Endothelial cell of umbilical vein (primary cell): ENCODE measurements around the gene TRAPPC2. TPM values are rescaled to one million over a fixed set of nuclear protein-coding genes. Genes with fewer than 3 reads are reported as not detected.

Experiments used
- BruUV-seq: library from RNA; stranded (reverse); fragments of 400-500 nt; replicated peaks from 2 replicates; lab custom pipeline; 2021; lab: Mats Ljungman, UMichigan
- CTCF ChIA-PET: fragments of 300-600, 350-600 bp; sonication (Branson Sonifier 250); formaldehyde crosslinking; loops from one replicate; lab custom pipeline; 2021; ENCODE audit warnings: antibody characterized with exemption, inconsistent platforms; lab: Charles Lee
- POLR2A ChIA-PET: fragments of 300-600, 350-600 bp; sonication (Branson Sonifier 250); formaldehyde crosslinking; loops from one replicate; lab custom pipeline; 2021; ENCODE audit warnings: antibody characterized with exemption, inconsistent platforms; lab: Charles Lee
- DNase-seq: peaks from one replicate; pipeline ENCODE4 v3.0.0-alpha.2; 2011; ENCODE audit warnings: low read depth, low spot score
- FAIRE-seq: peaks from 2 replicates; lab custom pipeline; 2011; peaks lifted over from hg19 to GRCh38; lab: Jason Lieb, UNC
- H2AFZ ChIP-seq: 2 replicates; pipeline ENCODE4 v1.6.0; 2012; ENCODE audit warnings: low read depth, low read length, control low read depth, inconsistent platforms
- H3K27ac ChIP-seq: 2 replicates; pipeline ENCODE4 v1.5.1; 2011; ENCODE audit warnings: low read depth, mild to moderate bottlenecking, control low read depth, low read length, moderate library complexity; ENCODE audit not compliant: insufficient read depth
- H3K27me3 ChIP-seq, 2 experiments: 2 replicates each; pipeline versions ENCODE4 v1.6.0 to v1.6.1; 2011; ENCODE audit warnings: low read length in 2 of 2, mixed read lengths in 1 of 2; ENCODE audit not compliant: control insufficient read depth in 2 of 2, insufficient read depth in 2 of 2
- H3K36me3 ChIP-seq, 2 experiments: 2 replicates in 1 of 2; 3 replicates in 1 of 2; pipeline ENCODE4 v1.5.1; 2011; ENCODE audit warnings: low read length in 2 of 2, mild to moderate bottlenecking in 1 of 2, moderate library complexity in 1 of 2; ENCODE audit not compliant: control insufficient read depth in 2 of 2, insufficient read depth in 2 of 2; ENCODE audit errors: extremely low read depth in 1 of 2
- H3K4me1 ChIP-seq: 3 replicates; pipeline ENCODE4 v1.5.1; 2011; ENCODE audit warnings: mild to moderate bottlenecking, low read length; ENCODE audit not compliant: control insufficient read depth, insufficient read depth; ENCODE audit errors: extremely low read depth
- H3K4me2 ChIP-seq: 2 replicates; pipeline ENCODE4 v1.6.1; 2011; ENCODE audit warnings: low read length, control low read depth, mixed read lengths; ENCODE audit not compliant: insufficient read depth
- H3K4me3 ChIP-seq, 3 experiments: fragments of 200-600 bp in 1 of 3; sonication (generic), shearing (Covaris generic) in 1 of 3; replicated peaks in 1 of 3; 2 replicates each; pipeline ENCODE4 v1.5.1; 2011 to 2016; ENCODE audit warnings: control low read depth in 3 of 3, low read length in 3 of 3, mild to moderate bottlenecking in 2 of 3, inconsistent platforms in 1 of 3, low read depth in 1 of 3, moderate library complexity in 1 of 3; ENCODE audit not compliant: insufficient read depth in 1 of 3
- H3K79me2 ChIP-seq: 2 replicates; pipeline ENCODE4 v1.6.0; 2012; ENCODE audit warnings: low read length, inconsistent platforms; ENCODE audit not compliant: control insufficient read depth, insufficient read depth
- H3K9ac ChIP-seq: replicated peaks from 2 replicates; pipeline ENCODE3; 2011; ENCODE audit warnings: low read length, control low read depth; ENCODE audit not compliant: insufficient read depth; ENCODE audit errors: extremely low read depth
- H3K9me1 ChIP-seq: replicated peaks from 3 replicates; pipeline ENCODE4 v1.6.0; 2011; ENCODE audit warnings: mild to moderate bottlenecking, low read length; ENCODE audit not compliant: control insufficient read depth, insufficient read depth; ENCODE audit errors: extremely low read depth
- H3K9me3 ChIP-seq: replicated peaks from 2 replicates; pipeline ENCODE4 v1.5.1; 2012; ENCODE audit warnings: low read length, inconsistent platforms; ENCODE audit not compliant: control insufficient read depth, insufficient read depth
- H4K20me1 ChIP-seq: replicated peaks from 2 replicates; pipeline ENCODE3; 2011; ENCODE audit warnings: mild to moderate bottlenecking, low read length; ENCODE audit not compliant: control insufficient read depth, insufficient read depth; ENCODE audit errors: extremely low read depth
- CTCF ChIP-seq, 2 donors: IDR thresholded peaks; 1 replicate in 1 of 2; 2 replicates in 1 of 2; pipeline ENCODE4 v1.5.1; 2011; ENCODE audit warnings: low read length in 2 of 2, mild to moderate bottlenecking in 2 of 2, moderate library complexity in 2 of 2, control low read depth in 1 of 2, inconsistent platforms in 1 of 2, low read depth in 1 of 2; ENCODE audit not compliant: insufficient read depth in 1 of 2; ENCODE audit errors: extremely low read depth in 1 of 2
- EZH2 ChIP-seq: IDR thresholded peaks from 2 replicates; pipeline ENCODE4 v1.6.1; 2012; ENCODE audit warnings: borderline replicate concordance, low read depth, mild to moderate bottlenecking, moderate library complexity, low read length, inconsistent platforms; ENCODE audit not compliant: severe bottlenecking
- FOS ChIP-seq: IDR thresholded peaks from 2 replicates; pipeline ENCODE4 v1.6.1; 2011; ENCODE audit warnings: mild to moderate bottlenecking, low read length, moderate library complexity, borderline replicate concordance; ENCODE audit not compliant: insufficient read depth
- GATA2 ChIP-seq: IDR thresholded peaks from 2 replicates; pipeline ENCODE4 v1.7.0; 2011; ENCODE audit warnings: low read depth, mild to moderate bottlenecking, moderate library complexity, mixed read lengths, low read length; ENCODE audit not compliant: insufficient read length, insufficient read depth
- JUN ChIP-seq: IDR thresholded peaks from 2 replicates; pipeline ENCODE4 v1.6.1; 2011; ENCODE audit warnings: borderline replicate concordance, low read depth; ENCODE audit not compliant: insufficient read length, insufficient read depth
- MAX ChIP-seq: IDR thresholded peaks from 2 replicates; pipeline ENCODE4 v1.6.1; 2011; ENCODE audit not compliant: insufficient read depth, insufficient read length
- MYC ChIP-seq: IDR thresholded peaks from one replicate; pipeline ENCODE4 v1.6.1; 2011; ENCODE audit warnings: mild to moderate bottlenecking, low read depth, low read length
- POLR2A ChIP-seq: IDR thresholded peaks from 2 replicates; pipeline ENCODE4 v1.6.1; 2012; ENCODE audit warnings: low read depth, mild to moderate bottlenecking, control low read depth, low read length
- POLR2AphosphoS5 ChIP-seq: IDR thresholded peaks from 2 replicates; pipeline ENCODE4 v1.6.1; 2012; ENCODE audit warnings: low read depth, mild to moderate bottlenecking, control low read depth, low read length, moderate library complexity; ENCODE audit not compliant: insufficient read depth
- dilution Hi-C: fragments of 300-500 bp; cut with MboI; formaldehyde crosslinking; loops from one replicate; pipeline ENCODE4 v1.15.0; 2019; ENCODE audit warnings: low sequenced_read_pairs; ENCODE audit not compliant: extremely low pct_ligation_motif_present
- intact Hi-C: fragments of 100-400 bp; cut with micrococcal nuclease; formaldehyde crosslinking; loops from one replicate; pipeline ENCODE4 v1.10.0; 2022
- polyA plus RNA-seq, 4 experiments: library from polyadenylated mRNA; depleted of rRNA in 3 of 4; stranded (reverse) in 3 of 4; unstranded in 1 of 4; fragments of >200 nt; gene quantifications; 2 replicates each; pipeline versions ENCODE4 v1.2.1 to v1.2.3, GENCODE V29; 2011 to 2012; ENCODE audit warnings: missing spikeins in 1 of 4
- total RNA-seq: library from RNA; stranded (reverse); gene quantifications from 2 replicates; pipeline ENCODE4 v1.2.3, GENCODE V29; 2021

TRAPPC2 gene
- total and polyA plus RNA-seq, 2 donors (not counting 3 experiments of a cell fraction or from before 2014, with no cell fraction given): 6.6 to 13.0 TPM

- CTCF ChIA-PET: no interaction called here
- Histone ChIP-seq H3K4me3 (no peak overlapping the region), H3K36me3 (no peaks in the 10 kb centered on the region), H3K9me1 (no peaks in the 10 kb centered on the region), H3K9me3 (no peaks in the 10 kb centered on the region), H3K27me3 (no peaks in the 10 kb centered on the region), H3K4me2 (no peak overlapping the region), H2AFZ (no peak overlapping the region), H3K79me2 (peaks cover 52% of the 10 kb centered on the region), H3K27ac (no peak overlapping the region), H3K4me1 (peaks cover 14% of the 10 kb centered on the region), H4K20me1 (peaks cover 3% of the 10 kb centered on the region), H3K9ac (no peak overlapping the region)
- no peak for TF ChIP-seq JUN
- TF ChIP-seq EZH2: no peak
- TF ChIP-seq FOS: no peak
- no peak for TF ChIP-seq POLR2AphosphoS5
- no peak for TF ChIP-seq GATA2
- TF ChIP-seq CTCF (IDR thresholded peaks at IDR 0.05; ENCODE audit: extremely low read depth in 1 of 2, insufficient read depth in 1 of 2, low read depth in 1 of 2, low read length in 2 of 2): no peak
- no peak for TF ChIP-seq POLR2A
- TF ChIP-seq MYC: no peak
- TF ChIP-seq MAX: no peak
- dilution Hi-C loops: no loop called here
- POLR2A ChIA-PET: no interaction called here
- FAIRE-seq: no peak
- BruUV-seq: no TSS peak
- intact Hi-C loops: no loop called here
- DNase-seq: no peak
Observed at GRCh38 chrX:13700380-13700779, 34.0 kb downstream of the TRAPPC2 start.
